SW480 (cell line): Measurements from ENCODE around the gene SHFL.

Experiments
- DNase-seq: peaks from one replicate; pipeline ENCODE4 v3.0.0-alpha.2; 2016; ENCODE audit warnings: low spot score

SHFL gene

DNA sequence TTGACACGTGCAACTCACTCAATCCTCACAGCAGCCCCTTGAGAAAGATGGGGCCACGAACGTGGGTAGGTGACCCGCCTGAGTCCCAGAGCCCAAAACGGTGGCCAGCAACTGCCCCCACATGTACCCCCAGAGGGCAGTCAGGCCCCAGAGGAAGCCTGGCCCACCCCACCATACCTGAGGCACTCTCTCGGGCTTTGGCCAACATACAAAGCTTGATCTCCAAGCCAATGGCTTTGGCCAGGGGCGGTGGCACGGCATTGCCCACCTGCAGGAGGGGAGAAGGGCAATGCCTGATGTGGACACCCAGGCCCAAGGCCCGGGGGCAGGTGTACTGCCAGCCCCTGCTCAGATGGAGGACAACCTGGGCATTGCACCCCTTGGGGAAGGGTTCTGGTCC, 47.9 kb downstream of the SHFL start:
- no peak for DNase-seq

- no peak for DNase-seq
Observed at GRCh38 chr19:10135551-10136334, 49.6 kb downstream of the SHFL start.

DNA sequence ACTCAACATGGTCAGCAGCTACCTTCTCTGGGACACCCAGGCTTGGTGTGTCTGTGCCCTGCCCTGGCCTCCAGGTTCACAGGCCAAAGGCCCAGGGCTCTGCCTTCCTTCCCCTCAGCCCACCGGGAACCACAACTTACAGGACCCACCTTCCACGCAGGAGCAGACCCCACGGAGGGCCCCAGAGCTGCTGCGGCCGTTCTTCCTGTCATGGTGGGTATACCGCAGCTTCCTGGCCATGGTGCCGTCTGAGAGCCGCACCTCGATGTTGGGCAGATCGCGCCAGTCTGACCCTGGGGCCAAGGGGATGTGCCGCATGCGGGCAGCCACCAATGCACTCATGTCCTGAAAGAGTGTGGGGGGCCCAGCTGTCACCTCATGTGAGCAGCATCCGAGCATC, 50.8 kb downstream of the SHFL start:
- DNase-seq: no peak

GRCh38 chr19:10137751-10138682, 51.9 kb downstream of the SHFL start:
- no peak for DNase-seq

GRCh38 chr19:10138879-10139795, 53.0 kb downstream of the SHFL start:
- DNase-seq: no peak

GRCh38 chr19:10139952-10140351, 53.8 kb downstream of the SHFL start:
- DNase-seq: no peak

GRCh38 chr19:10141479-10141878, 55.4 kb downstream of the SHFL start:
- DNase-seq: no peak

- DNase-seq: no peak
Observed at GRCh38 chr19:10141973-10142372, 55.9 kb downstream of the SHFL start.
